Measurements from ENCODE around the gene MEMO1.
"Not testable (repeated sequence)": the region's sequence is repeated elsewhere in the genome, so short reads cannot be mapped to it uniquely, and the experiment has no call there.

- not testable (repeated sequence) for TF ChIP-seq CTCF (IDR thresholded peaks at IDR 0.05; ENCODE audit: low read depth, low read length, poor library complexity, severe bottlenecking); EZH2phosphoT487 (IDR thresholded peaks at IDR 0.05; ENCODE audit: borderline replicate concordance, low read length)
These were observed 44.4 kb downstream of the MEMO1 start for GRCh38 chr2:31966402-31966801.
